ENCODE measurements around the gene TPK1. TPM values are rescaled to one million over a fixed set of nuclear protein-coding genes. Genes with fewer than 3 reads are reported as not detected.

Gene TPK1
- polyA plus RNA-seq, 1 of the 3 experiments (the other 2 are of a cell fraction) = 3.3 TPM

GRCh38 chr7:144859739-144860138 is 23.9 kb upstream of the TPK1 start (continued):
- TF ChIP-seq TAF1 (IDR thresholded peaks at IDR 0.05; ENCODE audit: borderline replicate concordance, low read depth, low read length) (no peak), GABPA (IDR thresholded peaks at IDR 0.05; ENCODE audit: low read depth) (no peak), PBX3 (IDR thresholded peaks at IDR 0.05) (no peak), CTCF (IDR thresholded peaks at IDR 0.05) (no peak), RFX5 (IDR thresholded peaks at IDR 0.05; ENCODE audit: low read length) (no peak), RCOR1 (IDR thresholded peaks at IDR 0.05; ENCODE audit: low read length) (no peak)

GRCh38 chr7:144857463-144857862 is 21.6 kb upstream of the TPK1 start:
- no peak overlapping the region for H3K4me2 ChIP-seq
- H3F3A ChIP-seq (replicated peaks; ENCODE audit: insufficient read depth) = peaks cover 6% of the 10 kb centered on the region
- DNase-seq = no peak

More at GRCh38 chr7:144857463-144857862, 21.6 kb upstream of the TPK1 start:
- Histone ChIP-seq H3K9me3 (no peaks in the 10 kb centered on the region), H3K4me1 (ENCODE audit: control insufficient read depth in 1 of 2, insufficient read depth in 2 of 2, low read depth in 1 of 2, low read length in 1 of 2) (no peaks in the 10 kb centered on the region), H2AFZ (ENCODE audit: low read depth) (no peak overlapping the region), H3K36me3 (replicated peaks in 1 of 2; ENCODE audit: control insufficient read depth in 1 of 2, insufficient read depth in 2 of 2, low read length in 1 of 2) (no peaks in the 10 kb centered on the region), H3K4me3 (ENCODE audit: low read depth in 2 of 2, low read length in 1 of 2) (no peak overlapping the region), H3K79me2 (ENCODE audit: insufficient read depth) (no peaks in the 10 kb centered on the region), H3K9ac (no peak overlapping the region), H3K27me3 (ENCODE audit: insufficient read depth) (peaks cover under 1% of the 10 kb centered on the region; the same call in 1 of the 2 replicates), H3K9me2 (no peaks in the 10 kb centered on the region), H4K20me1 (ENCODE audit: insufficient read depth) (no peaks in the 10 kb centered on the region), H3K27ac (ENCODE audit: low read depth in 2 of 2, low read length in 1 of 2) (no peak overlapping the region)
- TF ChIP-seq FOXM1 (IDR thresholded peaks at IDR 0.05; ENCODE audit: low read depth) (no peak), CHD2 (IDR thresholded peaks at IDR 0.05; ENCODE audit: low read length, partially characterized antibody) (no peak), TAF1 (IDR thresholded peaks at IDR 0.05; ENCODE audit: borderline replicate concordance, low read depth, low read length) (no peak), GABPA (IDR thresholded peaks at IDR 0.05; ENCODE audit: low read depth) (no peak), MEF2A (IDR thresholded peaks at IDR 0.05; ENCODE audit: borderline replicate concordance, low read depth) (no peak), RXRA (IDR thresholded peaks at IDR 0.05; ENCODE audit: borderline replicate concordance, low read depth) (no peak), SIN3A (IDR thresholded peaks at IDR 0.05; ENCODE audit: borderline replicate concordance, low read depth, low read length) (no peak), ZBTB33 (IDR thresholded peaks at IDR 0.05; ENCODE audit: borderline replicate concordance, low read depth) (no peak), GATA2 (CRISPR knock-in tag; IDR thresholded peaks at IDR 0.05) (no peak), RFX5 (IDR thresholded peaks at IDR 0.05; ENCODE audit: low read length) (no peak), NFIC (IDR thresholded peaks at IDR 0.05; ENCODE audit: borderline replicate concordance) (no peak), EZH2phosphoT487 (IDR thresholded peaks at IDR 0.05; ENCODE audit: borderline replicate concordance, low read depth) (no peak)
- WGBS (ENCODE audit: low lambda C conversion rate) = 3% methylated on average over 1 of the region's 1 CpG
- POLR2A ChIA-PET = no interaction called here
- CTCF ChIA-PET = no interaction called here
